GM21390 (cell line): Measurements from ENCODE around the gene BARX2.

Experiments used
- ATAC-seq: cut with Tn5 transposase; IDR thresholded peaks from one replicate; pipeline ENCODE4 v1.9.1; 2021; ENCODE audit not compliant: unreplicated experiment

BARX2 gene

GRCh38 chr11:129373489-129373953 is 2.1 kb upstream of the BARX2 start:
- ATAC-seq, result no peak

GRCh38 chr11:129374081-129374992 is 1.3 kb upstream of the BARX2 start:
- no peak for ATAC-seq

DNA sequence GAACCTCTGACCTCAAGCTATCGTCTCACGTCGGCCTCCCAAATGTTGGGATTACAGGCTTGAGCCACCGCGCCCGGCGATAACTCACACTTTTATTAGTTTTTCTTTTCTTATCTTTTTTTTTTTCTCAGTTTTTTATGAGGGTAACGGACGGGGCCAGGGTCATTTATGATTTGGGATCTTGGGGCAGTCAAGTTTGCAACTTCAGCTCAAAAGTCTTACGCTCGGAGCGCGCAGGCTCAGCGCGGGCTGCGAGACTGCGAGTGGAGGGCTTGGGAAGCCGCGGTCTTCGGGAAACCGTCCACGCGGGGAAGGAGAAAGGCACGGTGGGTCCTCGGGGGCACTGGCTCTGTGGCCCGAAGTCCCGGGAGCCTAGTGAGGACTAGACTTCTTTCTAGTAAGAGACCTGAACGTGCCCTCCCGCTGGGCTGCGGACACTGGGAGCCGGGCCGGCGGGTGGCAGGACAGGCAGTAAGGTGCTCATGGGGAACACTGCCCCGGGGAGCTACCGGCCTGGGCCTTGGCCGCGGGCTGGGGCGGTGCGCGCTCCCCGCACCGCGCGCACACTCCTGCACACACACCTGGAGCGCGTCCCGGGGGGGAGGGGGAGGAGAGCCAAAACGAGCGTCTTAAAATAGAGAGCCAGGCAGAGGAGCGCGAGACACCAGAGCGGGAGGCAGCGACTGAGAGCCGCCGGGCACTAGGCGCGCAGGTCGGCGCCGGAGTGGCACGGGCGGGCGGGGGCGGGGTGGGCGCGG is 476 bp upstream of the BARX2 start:
- no peak for ATAC-seq

GRCh38 chr11:129376658-129377341 is 1.2 kb downstream of the BARX2 start:
- no peak for ATAC-seq

DNA sequence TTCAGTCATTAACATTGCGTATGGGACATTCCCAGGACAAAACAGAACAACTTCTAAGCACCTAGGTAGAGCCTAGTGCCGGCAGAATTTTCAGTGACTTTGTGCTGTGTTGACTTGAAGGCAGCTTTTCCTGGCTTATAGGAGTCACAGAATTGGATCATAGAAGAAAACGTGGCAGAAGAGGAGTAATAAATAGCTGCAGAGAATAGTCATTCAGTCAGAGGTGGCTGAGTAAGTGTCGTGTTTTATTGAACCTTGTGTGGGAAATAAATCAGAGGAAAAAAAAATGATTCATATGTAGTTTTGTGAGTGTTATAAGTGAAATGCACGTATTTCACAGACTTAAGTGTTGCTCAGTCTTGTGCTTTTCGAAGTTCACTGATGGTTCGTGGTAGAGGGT is 2.1 kb downstream of the BARX2 start:
- no peak for ATAC-seq

DNA sequence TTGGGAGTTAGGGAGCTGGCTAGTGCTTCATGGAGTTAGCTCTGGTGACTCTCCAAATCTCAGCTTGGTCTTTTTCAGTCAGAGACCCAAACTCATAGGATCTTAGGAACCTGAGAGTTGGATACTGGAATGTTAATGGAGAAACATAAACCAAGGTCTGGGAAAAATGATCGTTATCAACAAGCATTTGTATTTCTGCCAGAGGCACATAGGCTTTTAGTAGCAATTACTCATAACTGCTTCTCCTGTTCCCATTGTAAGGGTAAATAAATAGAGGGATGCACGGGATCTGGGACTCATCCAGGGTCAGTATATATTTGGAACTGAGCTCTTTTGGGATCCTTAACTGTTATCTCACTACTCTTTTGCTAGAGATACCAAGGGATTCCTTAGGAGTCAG is 4.8 kb downstream of the BARX2 start:
- ATAC-seq, result no peak

DNA sequence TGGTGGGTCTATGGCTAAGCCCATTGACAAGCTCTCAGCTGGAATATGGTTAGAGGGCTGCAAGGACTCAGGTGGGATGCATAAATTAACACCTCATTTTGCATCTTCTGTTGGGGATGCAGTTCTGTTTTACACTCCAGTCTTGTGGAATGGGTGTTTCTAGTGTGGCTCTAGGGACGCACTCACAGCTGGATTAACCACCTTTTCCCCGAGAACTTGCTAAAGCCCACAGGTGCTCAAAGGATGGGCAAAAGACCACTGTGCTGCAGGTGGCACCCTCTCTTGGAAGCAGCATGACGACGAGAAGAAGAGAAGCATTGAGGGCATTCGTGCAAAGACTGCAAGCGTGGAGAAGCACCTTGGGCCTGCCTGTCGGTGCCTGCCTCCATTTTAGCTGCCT is 6.9 kb downstream of the BARX2 start:
- no peak for ATAC-seq

- ATAC-seq, result no peak
Observed at GRCh38 chr11:129383060-129383459, 7.4 kb downstream of the BARX2 start.

DNA sequence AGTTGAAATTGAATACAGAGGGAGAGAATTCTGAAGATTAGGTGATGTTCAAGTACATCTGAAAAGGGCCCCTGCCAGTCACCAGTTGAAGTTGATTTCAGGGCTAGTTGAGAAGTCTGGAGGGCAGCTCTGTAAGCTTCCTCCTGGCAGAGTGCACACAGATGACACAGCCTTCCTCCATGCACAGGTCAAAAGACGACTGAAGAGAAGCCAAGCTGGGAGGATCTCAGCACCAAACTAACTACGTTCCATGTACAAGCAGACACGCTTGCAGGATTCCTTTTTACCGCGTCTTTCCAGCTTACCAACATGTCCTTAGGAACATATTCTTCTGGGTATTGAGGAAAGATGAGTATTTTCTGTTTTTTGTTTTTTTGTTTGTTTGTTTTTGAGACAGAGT is 7.9 kb downstream of the BARX2 start:
- ATAC-seq, result no peak

- ATAC-seq, result no peak
Observed at GRCh38 chr11:129384415-129384814, 8.8 kb downstream of the BARX2 start.

DNA sequence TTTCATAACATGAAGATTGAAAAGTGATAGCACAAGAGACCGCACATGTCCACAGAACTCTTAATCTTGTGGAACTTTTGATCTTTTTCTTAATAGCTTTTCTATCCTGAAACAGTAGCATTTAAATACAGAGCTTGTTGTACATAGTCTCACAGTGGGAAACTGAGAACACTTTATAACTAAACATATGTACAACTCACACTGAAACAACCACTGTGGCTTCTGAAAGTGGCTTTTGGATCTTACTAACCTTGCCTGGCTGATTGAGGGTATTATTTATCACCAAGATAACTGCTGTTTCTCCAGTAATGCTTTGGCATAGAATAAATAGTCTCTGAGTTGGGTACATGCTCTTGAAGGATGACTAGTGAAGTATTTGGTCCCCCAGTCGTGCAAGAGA is 10.2 kb downstream of the BARX2 start:
- no peak for ATAC-seq

DNA sequence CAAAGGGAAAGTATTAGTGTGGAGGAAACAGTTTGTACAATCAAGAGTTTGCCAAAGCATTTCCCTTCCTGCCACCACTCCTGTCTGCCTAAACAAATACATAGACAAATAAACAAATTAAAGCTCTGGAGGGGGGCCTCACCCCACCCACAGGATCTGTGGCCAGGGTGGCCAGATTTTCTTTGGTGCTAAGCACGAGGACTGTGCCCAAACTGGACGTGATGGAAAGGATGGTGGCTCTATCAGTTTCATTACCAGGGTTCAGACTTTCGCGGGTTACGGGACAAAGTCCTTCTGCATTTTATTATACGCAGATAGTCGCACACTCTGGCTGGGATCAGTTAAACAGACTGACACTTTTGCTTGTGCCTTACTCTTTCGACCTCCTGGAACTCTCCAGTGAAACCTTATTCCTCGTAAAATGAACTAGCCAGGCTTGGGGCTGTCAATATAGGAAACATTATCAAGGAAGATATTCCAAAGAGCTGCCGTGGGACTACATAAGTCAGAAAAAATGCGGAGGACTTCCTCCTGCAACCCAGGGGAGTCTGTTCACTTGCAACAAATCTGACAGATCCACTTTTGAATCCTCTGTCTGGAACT is 11.2 kb downstream of the BARX2 start:
- ATAC-seq, result no peak

DNA sequence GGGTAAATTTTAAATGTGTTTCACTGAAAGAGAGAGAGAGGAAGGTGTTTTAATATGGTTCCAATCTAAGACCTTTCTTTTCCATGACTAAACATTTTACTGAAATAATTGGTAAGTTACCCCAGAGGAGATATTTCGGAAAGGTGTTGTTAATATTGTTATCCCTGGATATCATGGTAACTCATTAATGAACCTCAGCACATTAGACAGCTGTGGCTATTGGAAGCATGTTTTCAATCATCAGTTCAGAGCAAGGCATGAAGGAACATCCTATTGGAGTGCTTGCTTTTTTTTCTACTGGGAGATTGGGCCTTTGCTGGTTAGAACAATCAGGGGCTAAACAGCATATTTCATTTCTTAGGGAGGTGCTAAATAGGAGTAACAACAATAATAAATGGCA is 11.8 kb downstream of the BARX2 start:
- no peak for ATAC-seq

- no peak for ATAC-seq
Observed at GRCh38 chr11:129388824-129389223, 13.2 kb downstream of the BARX2 start.

- ATAC-seq, result no peak
Observed at GRCh38 chr11:129390303-129390821, 14.7 kb downstream of the BARX2 start.

DNA sequence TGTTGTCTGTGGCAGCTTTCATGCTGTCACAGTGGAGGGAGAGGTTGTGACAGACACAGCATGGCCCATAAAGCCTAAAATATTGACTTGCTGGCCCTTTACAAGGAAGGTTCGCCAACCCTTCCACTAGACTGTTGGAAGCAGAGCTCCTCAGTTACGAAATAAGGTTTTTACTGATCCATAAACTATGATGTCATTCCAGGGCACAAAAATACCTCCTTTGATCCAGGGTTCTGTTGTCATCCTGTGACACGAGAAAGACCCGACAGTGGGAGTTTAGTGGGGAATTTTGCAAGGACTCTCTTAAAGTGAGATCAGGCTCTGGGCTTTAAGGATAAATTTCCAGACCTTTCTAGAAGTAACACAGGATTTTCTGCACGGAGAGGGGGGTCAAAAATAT is 15.7 kb downstream of the BARX2 start:
- no peak for ATAC-seq

DNA sequence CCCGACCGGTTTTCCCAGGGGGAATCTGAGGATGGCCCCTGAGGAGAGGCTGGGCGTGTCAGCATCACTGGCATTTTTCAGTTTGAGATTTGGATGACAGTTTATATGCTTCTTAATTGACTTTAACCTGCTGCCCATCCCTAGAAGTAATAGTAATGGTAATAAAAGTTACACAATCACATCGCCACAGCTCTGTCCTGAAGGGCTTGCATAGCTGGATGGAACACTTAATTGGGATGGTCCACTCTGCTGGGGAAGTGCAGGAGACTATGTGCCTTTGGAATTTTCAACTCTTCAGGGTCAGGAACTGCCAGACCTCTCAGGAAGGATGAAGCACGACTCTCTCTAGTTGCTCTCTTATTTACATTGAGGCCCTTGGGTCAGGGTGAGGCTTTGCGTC is 16.2 kb downstream of the BARX2 start:
- no peak for ATAC-seq

- no peak for ATAC-seq
Observed at GRCh38 chr11:129392995-129393394, 17.3 kb downstream of the BARX2 start.

DNA sequence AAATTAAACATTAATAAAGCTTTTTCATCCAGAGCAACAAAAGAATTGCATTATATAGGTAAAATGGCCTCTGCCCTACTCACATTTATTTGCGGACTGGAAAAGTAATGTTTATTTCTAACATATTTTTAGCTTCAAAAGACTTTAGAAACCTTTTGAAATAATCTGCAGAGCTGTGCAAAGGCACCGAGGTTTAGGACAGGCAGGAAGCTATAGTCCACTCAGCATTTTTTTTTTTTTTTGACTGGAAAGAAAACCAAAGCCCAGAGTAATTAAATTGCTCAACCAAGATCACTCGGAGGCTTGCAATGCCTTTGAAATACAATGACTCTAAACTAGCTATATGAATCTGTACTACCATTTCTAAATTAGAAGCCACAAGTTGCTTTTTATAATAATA is 19.1 kb downstream of the BARX2 start:
- ATAC-seq, result no peak

GRCh38 chr11:129395432-129395831 is 19.8 kb downstream of the BARX2 start:
- ATAC-seq, result no peak

- ATAC-seq, result no peak
Observed at GRCh38 chr11:129395883-129396282, 20.2 kb downstream of the BARX2 start.
